Astrocyte (in vitro differentiated cells and primary cell): ENCODE results near the gene PTPRN2. TPM values are rescaled to one million over a fixed set of nuclear protein-coding genes. Genes with fewer than 3 reads are reported as not detected.

ENCODE experiments used
- DNase-seq: peaks from one replicate; pipeline ENCODE4 v3.0.0-alpha.2; 2010; ENCODE audit warnings: low read depth
- FAIRE-seq: peaks from 2 replicates; lab custom pipeline; 2011; peaks lifted over from hg19 to GRCh38; lab: Jason Lieb, UNC
- H2AFZ ChIP-seq: 2 replicates; pipeline ENCODE4 v1.6.0; 2012; ENCODE audit warnings: low read depth, low read length, inconsistent platforms
- H3K27ac ChIP-seq: 2 replicates; pipeline ENCODE4 v1.5.1; 2011; ENCODE audit warnings: low read depth, low read length, inconsistent platforms
- H3K27me3 ChIP-seq: 2 replicates; pipeline ENCODE4 v1.6.0; 2011; ENCODE audit warnings: low read length, inconsistent platforms; ENCODE audit not compliant: insufficient read depth
- H3K36me3 ChIP-seq: 2 replicates; pipeline ENCODE4 v1.5.1; 2011; ENCODE audit warnings: low read length, inconsistent platforms; ENCODE audit not compliant: insufficient read depth
- H3K4me1 ChIP-seq: 2 replicates; pipeline ENCODE4 v1.5.1; 2011; ENCODE audit warnings: low read length, inconsistent platforms; ENCODE audit not compliant: insufficient read depth
- H3K4me2 ChIP-seq: 2 replicates; pipeline ENCODE4 v1.6.0; 2012; ENCODE audit warnings: low read length, inconsistent platforms
- H3K4me3 ChIP-seq: 2 replicates; pipeline ENCODE4 v1.5.1; 2011; ENCODE audit warnings: low read depth, mild to moderate bottlenecking, low read length, inconsistent platforms; ENCODE audit not compliant: insufficient read depth
- H3K79me2 ChIP-seq: 2 replicates; pipeline ENCODE4 v1.6.0; 2012; ENCODE audit warnings: mild to moderate bottlenecking, low read length, inconsistent platforms; ENCODE audit not compliant: insufficient read depth
- H3K9ac ChIP-seq: 2 replicates; pipeline ENCODE4 v1.6.0; 2012; ENCODE audit warnings: mild to moderate bottlenecking, low read length, inconsistent platforms
- H3K9me3 ChIP-seq: 2 replicates; pipeline ENCODE4 v1.5.1; 2012; ENCODE audit warnings: low read depth, mild to moderate bottlenecking, low read length, inconsistent platforms; ENCODE audit not compliant: insufficient read depth
- H4K20me1 ChIP-seq: 2 replicates; pipeline ENCODE4 v1.6.0; 2012; ENCODE audit warnings: low read length, inconsistent platforms; ENCODE audit not compliant: insufficient read depth
- H3K27ac Mint-ChIP-seq: one replicate; pipeline ENCODE4 v1.8.0; 2021; ENCODE audit warnings: mild to moderate bottlenecking, mixed read lengths; ENCODE audit not compliant: unreplicated experiment
- H3K27me3 Mint-ChIP-seq: one replicate; pipeline ENCODE4 v1.8.0; 2021; ENCODE audit warnings: low read depth, mixed read lengths; ENCODE audit not compliant: unreplicated experiment
- H3K36me3 Mint-ChIP-seq: one replicate; pipeline ENCODE4 v1.8.0; 2021; ENCODE audit warnings: low read depth, mixed read lengths; ENCODE audit not compliant: unreplicated experiment
- H3K4me1 Mint-ChIP-seq: one replicate; pipeline ENCODE4 v1.8.0; 2021; ENCODE audit warnings: low read depth, mixed read lengths; ENCODE audit not compliant: unreplicated experiment
- H3K4me3 Mint-ChIP-seq: one replicate; pipeline ENCODE4 v1.8.0; 2021; ENCODE audit warnings: mild to moderate bottlenecking, moderate library complexity, mixed read lengths; ENCODE audit not compliant: unreplicated experiment
- H3K9me3 Mint-ChIP-seq: one replicate; pipeline ENCODE4 v1.8.0; 2021; ENCODE audit warnings: mild to moderate bottlenecking, mixed read lengths; ENCODE audit not compliant: unreplicated experiment
- CTCF ChIP-seq: IDR thresholded peaks from 2 replicates; pipeline ENCODE4 v1.5.1; 2011; ENCODE audit warnings: low read depth, mild to moderate bottlenecking, inconsistent platforms, low read length, moderate library complexity; ENCODE audit not compliant: insufficient read depth
- EZH2 ChIP-seq: IDR thresholded peaks from 2 replicates; pipeline ENCODE4 v1.6.1; 2012; ENCODE audit warnings: mild to moderate bottlenecking, low read length, inconsistent platforms; ENCODE audit not compliant: insufficient read depth
- total RNA-seq: library from RNA; stranded (reverse); gene quantifications from 2 replicates; pipeline ENCODE4 v1.2.1, GENCODE V29; 2021

The PTPRN2 gene
- total RNA-seq, 1 donor from 2014 or later, result 0.09 TPM

GRCh38 chr7:157906583-157906982 lies 681.0 kb downstream of the PTPRN2 start:
- H3K27ac Mint-ChIP-seq, result no peak overlapping the region
- no peaks in the 10 kb centered on the region for H3K27me3 Mint-ChIP-seq
- Histone ChIP-seq H3K27ac (no peak overlapping the region), H3K4me3 (no peak overlapping the region), H3K27me3 (no peaks in the 10 kb centered on the region), H4K20me1 (no peaks in the 10 kb centered on the region), H3K36me3 (no peaks in the 10 kb centered on the region), H3K9me3 (peaks cover 4% of the 10 kb centered on the region), H3K79me2 (no peaks in the 10 kb centered on the region), H3K4me2 (no peak overlapping the region), H3K4me1 (no peaks in the 10 kb centered on the region), H3K9ac (no peak overlapping the region), H2AFZ (no peak overlapping the region)
- no peaks in the 10 kb centered on the region for H3K36me3 Mint-ChIP-seq
- no peak for FAIRE-seq
- H3K9me3 Mint-ChIP-seq, result peaks cover 21% of the 10 kb centered on the region
- TF ChIP-seq CTCF (no peak), EZH2 (no peak)
- no peak overlapping the region for H3K4me3 Mint-ChIP-seq
- H3K4me1 Mint-ChIP-seq, result no peaks in the 10 kb centered on the region
- no peak for DNase-seq

- DNase-seq, result no peak
- no peak overlapping the region for H3K27ac Mint-ChIP-seq
Measured at GRCh38 chr7:157905651-157906461, 681.8 kb downstream of the PTPRN2 start.

More at GRCh38 chr7:157905651-157906461, 681.8 kb downstream of the PTPRN2 start:
- H3K4me3 Mint-ChIP-seq, result no peak overlapping the region
- Histone ChIP-seq H2AFZ (no peak overlapping the region), H3K9ac (no peak overlapping the region), H3K4me1 (no peaks in the 10 kb centered on the region), H3K79me2 (no peaks in the 10 kb centered on the region), H3K27ac (no peak overlapping the region), H3K4me3 (no peak overlapping the region), H3K36me3 (no peaks in the 10 kb centered on the region), H3K9me3 (peaks cover 4% of the 10 kb centered on the region), H3K27me3 (no peaks in the 10 kb centered on the region), H3K4me2 (no peak overlapping the region), H4K20me1 (no peaks in the 10 kb centered on the region)
- no peaks in the 10 kb centered on the region for H3K27me3 Mint-ChIP-seq
- no peaks in the 10 kb centered on the region for H3K36me3 Mint-ChIP-seq
- TF ChIP-seq CTCF, result no peak
- TF ChIP-seq EZH2, result no peak
- H3K4me1 Mint-ChIP-seq, result no peaks in the 10 kb centered on the region
- H3K9me3 Mint-ChIP-seq, result peaks cover 25% of the 10 kb centered on the region
- FAIRE-seq, result no peak
